Activated B cell treated with CpG ODN at 0.5 μM for 24 hours (primary cell): ENCODE data around the gene SMCHD1. TPM values are rescaled to one million over a fixed set of nuclear protein-coding genes. Genes with fewer than 3 reads are reported as not detected.
A peak's percentile ranks its signal among the peaks of the same experiment; 100 is the strongest.

Experiments used
- ATAC-seq: fragments of 200-7000 bp; cut with Tn5 transposase; one replicate; pipeline ENCODE4 v1.10.0; 2021; ENCODE audit warnings: low read depth, mild to moderate bottlenecking, moderate library complexity
- CTCF ChIA-PET: fragments of 350-600 bp; sonication (Branson Sonifier 250); formaldehyde crosslinking; loops from one replicate; lab custom pipeline; 2021; ENCODE audit warnings: antibody characterized with exemption; lab: Charles Lee
- POLR2A ChIA-PET: fragments of 350-600 bp; sonication (Branson Sonifier 250); formaldehyde crosslinking; loops from one replicate; lab custom pipeline; 2021; ENCODE audit warnings: antibody characterized with exemption; lab: Charles Lee
- DNase-seq: peaks from one replicate; pipeline ENCODE4 v3.0.0; 2022
- H3K27ac Mint-ChIP-seq: one replicate; pipeline ENCODE4 v1.8.0; 2020; ENCODE audit warnings: mixed read lengths
- H3K27me3 Mint-ChIP-seq: one replicate; pipeline ENCODE4 v1.8.0; 2021; ENCODE audit warnings: mixed read lengths
- H3K36me3 Mint-ChIP-seq: one replicate; pipeline ENCODE4 v1.8.0; 2021; ENCODE audit warnings: low read depth, mixed read lengths
- H3K4me1 Mint-ChIP-seq: one replicate; pipeline ENCODE4 v1.8.0; 2021; ENCODE audit warnings: mixed read lengths
- H3K4me3 Mint-ChIP-seq: one replicate; pipeline ENCODE4 v1.8.0; 2020; ENCODE audit warnings: mild to moderate bottlenecking, mixed read lengths
- H3K9me3 Mint-ChIP-seq: one replicate; pipeline ENCODE4 v1.8.0; 2020; ENCODE audit warnings: mixed read lengths
- CTCF ChIP-seq: fragments of 200-600 bp; IDR thresholded peaks from one replicate; pipeline ENCODE4 v1.8.0; 2022; ENCODE audit warnings: antibody characterized with exemption, mild to moderate bottlenecking
- intact Hi-C: fragments of 100-400 bp; cut with micrococcal nuclease; formaldehyde crosslinking; loops from one replicate; pipeline ENCODE4 v1.15.1; 2024
- total RNA-seq: library from RNA; stranded (reverse); gene quantifications from 2 replicates; pipeline ENCODE4 v1.2.3, GENCODE V29; 2022

Gene SMCHD1
- total RNA-seq, 1 donor from 2014 or later, result 144 TPM

GRCh38 chr18:2617401-2617998, 38.0 kb upstream of the SMCHD1 start:
- Mint-ChIP-seq H3K4me1 (peaks cover 3% of the 10 kb centered on the region), H3K27ac (no peak overlapping the region), H3K9me3 (peaks cover 2% of the 10 kb centered on the region), H3K36me3 (peaks cover 3% of the 10 kb centered on the region), H3K4me3 (no peak overlapping the region), H3K27me3 (no peaks in the 10 kb centered on the region)
- DNase-seq (no peak), ATAC-seq (no peak)
- intact Hi-C loops, result no loop called here
- CTCF ChIA-PET, result no interaction called here
- no peak for TF ChIP-seq CTCF
- POLR2A ChIA-PET, result no interaction called here

- intact Hi-C loops, result loop anchor here (2.0 kb wide), 1 partner anchor 17 kb away; no protein-coding TSS in a partner anchor
- ATAC-seq (no peak), DNase-seq (no peak)
- peaks cover 2% of the 10 kb centered on the region for H3K9me3 Mint-ChIP-seq
- peaks cover 3% of the 10 kb centered on the region for H3K36me3 Mint-ChIP-seq
- H3K4me3 Mint-ChIP-seq, result no peak overlapping the region
- no peak overlapping the region for H3K27ac Mint-ChIP-seq
- no peak for TF ChIP-seq CTCF
- ChIA-PET CTCF (no interaction called here), POLR2A (no interaction called here)
- H3K4me1 Mint-ChIP-seq, result peaks cover 3% of the 10 kb centered on the region
- H3K27me3 Mint-ChIP-seq, result no peaks in the 10 kb centered on the region
Measured at GRCh38 chr18:2618009-2618408, 37.5 kb upstream of the SMCHD1 start.

GRCh38 chr18:2625217-2625616, 30.3 kb upstream of the SMCHD1 start:
- peak overlapping the region; percentile 59 for H3K27ac Mint-ChIP-seq
- ATAC-seq (peak; percentile 48), DNase-seq (no peak)
- ChIA-PET POLR2A (interaction anchor here (0.7 to 1.4 kb wide), 2 partner anchors 11 to 222 kb away, joined by 3 to 5 read pairs; partner anchors contain the start of gene EMILIN2), CTCF (no interaction called here)
- no peak for TF ChIP-seq CTCF
- intact Hi-C loops, result no loop called here
- H3K4me1 Mint-ChIP-seq, result peaks cover 12% of the 10 kb centered on the region
- H3K36me3 Mint-ChIP-seq, result no peaks in the 10 kb centered on the region
- no peaks in the 10 kb centered on the region for H3K9me3 Mint-ChIP-seq
- no peaks in the 10 kb centered on the region for H3K27me3 Mint-ChIP-seq
- no peak overlapping the region for H3K4me3 Mint-ChIP-seq

GRCh38 chr18:2627821-2628276, 27.7 kb upstream of the SMCHD1 start:
- POLR2A ChIA-PET, result interaction anchor here (1.3 to 2.1 kb wide), 3 partner anchors 9 to 28 kb away, joined by 7 to 11 read pairs (median 7); partner anchors contain the start of gene SMCHD1
- TF ChIP-seq CTCF, result no peak
- no peak overlapping the region for H3K27ac Mint-ChIP-seq
- CTCF ChIA-PET, result no interaction called here
- no peaks in the 10 kb centered on the region for H3K27me3 Mint-ChIP-seq
- peaks cover 5% of the 10 kb centered on the region for H3K9me3 Mint-ChIP-seq
- intact Hi-C loops, result no loop called here
- no peak overlapping the region for H3K4me3 Mint-ChIP-seq
- no peak for DNase-seq
- ATAC-seq, result peak; percentile 66
- peaks cover 10% of the 10 kb centered on the region for H3K36me3 Mint-ChIP-seq
- peaks cover 26% of the 10 kb centered on the region for H3K4me1 Mint-ChIP-seq

- Mint-ChIP-seq H3K4me3 (no peak overlapping the region), H3K27me3 (no peaks in the 10 kb centered on the region), H3K4me1 (peaks cover 38% of the 10 kb centered on the region), H3K9me3 (peaks cover 5% of the 10 kb centered on the region), H3K27ac (no peak overlapping the region), H3K36me3 (peaks cover 10% of the 10 kb centered on the region)
- ChIA-PET CTCF (no interaction called here), POLR2A (interaction anchor here (2.1 kb wide), 1 partner anchor 27 kb away, joined by 7 read pairs; the partner anchor contains the start of gene SMCHD1)
- intact Hi-C loops, result no loop called here
- no peak for TF ChIP-seq CTCF
- DNase-seq, result no peak
- no peak for ATAC-seq
Measured at GRCh38 chr18:2629003-2629402, 26.5 kb upstream of the SMCHD1 start.
